K562 (cell line): ENCODE measurements around the gene MAGI3. TPM values are rescaled to one million over a fixed set of nuclear protein-coding genes. Genes with fewer than 3 reads are reported as not detected.
A peak's percentile ranks its signal among the peaks of the same experiment; 100 is the strongest.

Source experiments
- ATF7 ChIP-seq: fragments of 450-650 bp; IDR thresholded peaks from 2 replicates; pipeline ENCODE4 v1.7.1; 2014; ENCODE audit warnings: mild to moderate bottlenecking, moderate library complexity
- CC2D1A ChIP-seq: fragments of 450-650 bp; IDR thresholded peaks from 2 replicates; pipeline ENCODE4 v1.6.1; 2017; ENCODE audit warnings: mild to moderate bottlenecking
- CHCHD3 ChIP-seq: fragments of 250-450 bp; sonication (Bioruptor Pico); IDR thresholded peaks from 2 replicates; pipeline ENCODE4 v2.1.2; 2022; ENCODE audit warnings: mild to moderate bottlenecking
- DMBX1 ChIP-seq: fragments of 250-450 bp; sonication (Bioruptor Pico); IDR thresholded peaks from 2 replicates; pipeline ENCODE4 v1.8.0; 2022; ENCODE audit warnings: inconsistent platforms, mild to moderate bottlenecking, moderate library complexity, borderline replicate concordance
- ELF4 ChIP-seq: fragments of 450-650 bp; formaldehyde crosslinking; IDR thresholded peaks from 2 replicates; pipeline ENCODE4 v1.4.0; 2022; ENCODE audit warnings: missing genetic modification characterization
- GTF2E2 ChIP-seq: fragments of 200-800 bp; sonication (Bioruptor generic); IDR thresholded peaks from 2 replicates; pipeline ENCODE4 v1.6.1; 2016; ENCODE audit warnings: missing genetic modification characterization, missing compliant biosample characterization
- ILF3 ChIP-seq: fragments of 450-650 bp; IDR thresholded peaks from 2 replicates; pipeline ENCODE4 v1.6.1; 2018; ENCODE audit warnings: antibody characterized with exemption, mild to moderate bottlenecking, moderate library complexity, borderline replicate concordance
- JUND ChIP-seq, 2 experiments: IDR thresholded peaks; 2 replicates in 1 of 2; 3 replicates in 1 of 2; pipeline ENCODE4 v1.6.1; 2011; ENCODE audit warnings: borderline replicate concordance in 2 of 2, low read depth in 2 of 2, low read length in 2 of 2, improper control_type of control experiment in 1 of 2, missing biosample characterization in 1 of 2, missing genetic modification characterization in 1 of 2, missing genetic modification reagents in 1 of 2
- MAFF ChIP-seq: IDR thresholded peaks from 2 replicates; pipeline ENCODE4 v1.6.1; 2012; ENCODE audit warnings: low read length, improper control_type of control experiment
- MAFK ChIP-seq: IDR thresholded peaks from 2 replicates; pipeline ENCODE4 v1.6.1; 2011; ENCODE audit warnings: low read length, improper control_type of control experiment
- MNT ChIP-seq, 2 experiments: fragments of 450-650 bp; conservative IDR thresholded peaks; 2 replicates each; pipeline ENCODE4 v1.6.1; 2017; ENCODE audit warnings: mild to moderate bottlenecking in 2 of 2, moderate library complexity in 2 of 2
- MTF1 ChIP-seq: fragments of 250-450 bp; sonication (Bioruptor Pico); IDR thresholded peaks from 2 replicates; pipeline ENCODE4 v1.9.0; 2021; ENCODE audit warnings: moderate library complexity, mild to moderate bottlenecking, inconsistent platforms, borderline replicate concordance
- MXD1 ChIP-seq: fragments of 250-450 bp; sonication (Bioruptor Pico); IDR thresholded peaks from 2 replicates; pipeline ENCODE4 v1.8.0; 2021; ENCODE audit warnings: borderline replicate concordance, mild to moderate bottlenecking, moderate library complexity; ENCODE audit not compliant: poor library complexity, severe bottlenecking
- NBN ChIP-seq: fragments of 450-650 bp; IDR thresholded peaks from 2 replicates; pipeline ENCODE4 v1.6.1; 2016; ENCODE audit warnings: low read depth, mild to moderate bottlenecking
- NFE2L1 ChIP-seq: fragments of 450-650 bp; IDR thresholded peaks from 2 replicates; pipeline ENCODE4 v1.6.1; 2016; ENCODE audit warnings: missing genetic modification characterization, low read depth, mild to moderate bottlenecking, missing compliant biosample characterization, moderate library complexity, borderline replicate concordance
- POLR2AphosphoS2 ChIP-seq: IDR thresholded peaks from 2 replicates; pipeline ENCODE4 v1.6.1; 2012; ENCODE audit warnings: low read length, improper control_type of control experiment
- POLR2AphosphoS5 ChIP-seq: IDR thresholded peaks from 2 replicates; pipeline ENCODE4 v1.6.1; 2011; ENCODE audit warnings: mild to moderate bottlenecking, low read depth, low read length, moderate library complexity; ENCODE audit not compliant: control insufficient read depth, insufficient read depth
- POLR3A ChIP-seq: IDR thresholded peaks from 2 replicates; pipeline ENCODE4 v1.6.1; 2011; ENCODE audit warnings: borderline replicate concordance, mild to moderate bottlenecking, moderate library complexity; ENCODE audit not compliant: insufficient read length, insufficient read depth; ENCODE audit errors: extremely low read depth
- RBM25 ChIP-seq: fragments of 200-400 bp; formaldehyde crosslinking; IDR thresholded peaks from 2 replicates; pipeline ENCODE4 v1.6.1; 2018; ENCODE audit warnings: low read length, low read depth, moderate library complexity; ENCODE audit not compliant: severe bottlenecking
- SIRT6 ChIP-seq: IDR thresholded peaks from one replicate; pipeline ENCODE4 v1.6.1; 2012; ENCODE audit warnings: low read depth, mild to moderate bottlenecking, control low read depth, inconsistent platforms, low read length, moderate library complexity
- THRAP3 ChIP-seq: fragments of 450-650 bp; IDR thresholded peaks from 2 replicates; pipeline ENCODE4 v1.6.1; 2016; ENCODE audit warnings: mild to moderate bottlenecking, inconsistent platforms, borderline replicate concordance
- ZNF174 ChIP-seq: fragments of 250-450 bp; sonication (Bioruptor Pico); IDR thresholded peaks from 2 replicates; pipeline ENCODE4 v1.4.0; 2020; ENCODE audit warnings: mild to moderate bottlenecking
- ZNF384 ChIP-seq: IDR thresholded peaks from 2 replicates; pipeline ENCODE4 v1.6.1; 2012; ENCODE audit warnings: low read depth, low read length, improper control_type of control experiment
- polyA plus RNA-seq, 8 experiments: library from polyadenylated mRNA; depleted of rRNA in 4 of 8; stranded (reverse) in 5 of 8; unstranded in 3 of 8; fragments of >200 nt; fragmentation: Nextera tagmentation in 2 of 8; fragmentation: Illumina TruSeq in 1 of 8; extraction: Ambion mirVana in 2 of 8; extraction: Trizol in 1 of 8; gene quantifications; 2 replicates each; pipeline versions ENCODE4 v1.2.1 to v1.2.3, GENCODE V29; 2011 to 2014; ENCODE audit warnings: inconsistent platforms in 1 of 8, missing spikeins in 1 of 8
- total RNA-seq, 7 experiments: library from RNA; depleted of rRNA in 6 of 7; stranded (reverse); fragments of >200 nt in 6 of 7; fragmentation: Illumina TruSeq in 2 of 7; extraction: Trizol in 2 of 7; gene quantifications; 2 replicates each; pipeline versions ENCODE4 v1.2.1 to v1.2.3, GENCODE V29; 2011 to 2021; ENCODE audit warnings: low replicate concordance in 1 of 7
- TF ChIP-seq, protein P1 (sequence below): fragments of 250-450 bp; sonication (Bioruptor Pico); IDR thresholded peaks from 2 replicates; pipeline ENCODE4 v1.5.1; 2021; ENCODE audit warnings: mild to moderate bottlenecking

Gene MAGI3
- total and polyA plus RNA-seq, 9 of the 15 experiments (the other 6 are each of a cell fraction or from before 2014, with no cell fraction given), result 1.0 to 8.6 (median 5.5) TPM

GRCh38 chr1:113677250-113678158 lies 287.2 kb downstream of the MAGI3 start (continued):
- 0 out of 2 replicates have a peak, but pooled peaks have one; percentile 8 for TF ChIP-seq NBN
- no peak; the same call in 1 of the 2 replicates for TF ChIP-seq DMBX1
- TF ChIP-seq, protein P1, sequence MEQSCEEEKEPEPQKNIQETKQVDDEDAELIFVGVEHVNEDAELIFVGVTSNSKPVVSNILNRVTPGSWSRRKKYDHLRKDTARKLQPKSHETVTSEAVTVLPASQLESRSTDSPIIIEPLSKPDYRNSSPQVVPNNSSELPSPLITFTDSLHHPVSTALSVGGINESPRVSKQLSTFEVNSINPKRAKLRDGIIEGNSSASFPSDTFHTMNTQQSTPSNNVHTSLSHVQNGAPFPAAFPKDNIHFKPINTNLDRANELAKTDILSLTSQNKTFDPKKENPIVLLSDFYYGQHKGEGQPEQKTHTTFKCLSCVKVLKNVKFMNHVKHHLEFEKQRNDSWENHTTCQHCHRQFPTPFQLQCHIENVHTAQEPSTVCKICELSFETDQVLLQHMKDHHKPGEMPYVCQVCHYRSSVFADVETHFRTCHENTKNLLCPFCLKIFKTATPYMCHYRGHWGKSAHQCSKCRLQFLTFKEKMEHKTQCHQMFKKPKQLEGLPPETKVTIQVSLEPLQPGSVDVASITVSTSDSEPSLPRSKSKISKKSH (CRISPR knock-in tag), result no peak
- 0 out of 2 replicates have a peak, but pooled peaks have one; percentile 40 for TF ChIP-seq THRAP3
- TF ChIP-seq GTF2E2 (tag), result no peak
- TF ChIP-seq SIRT6, result no peak
- no peak for TF ChIP-seq NFE2L1 (tag)
- peak; percentile 33 to 61; a peak in 2 of 4 replicates for TF ChIP-seq MNT (conservative IDR thresholded peaks at IDR 0.05)
- TF ChIP-seq ILF3, result no peak
- no peak for TF ChIP-seq POLR2AphosphoS2
- TF ChIP-seq ZNF174 (CRISPR knock-in tag), result no peak
- peak; percentile 88 for TF ChIP-seq ZNF384
- no peak for TF ChIP-seq MTF1 (CRISPR knock-in tag)
- 0 out of 2 replicates have a peak, but pooled peaks have one; percentile 40 for TF ChIP-seq POLR2AphosphoS5
- TF ChIP-seq CC2D1A, result peak; percentile 65
- peak; percentile 80; the same call in 1 of the 2 replicates for TF ChIP-seq JUND (IDR thresholded peaks at IDR 0.05; ENCODE audit: borderline replicate concordance, low read depth, low read length)
- TF ChIP-seq JUND (tag; IDR thresholded peaks at IDR 0.05; ENCODE audit: borderline replicate concordance, low read depth, low read length), result peak; percentile 76; the same call in 2 of the 3 replicates
- TF ChIP-seq ELF4, result peak; percentile 21; the same call in 1 of the 2 replicates
- no peak for TF ChIP-seq CHCHD3 (CRISPR knock-in tag)
- peak; percentile 24; the same call in 1 of the 2 replicates for TF ChIP-seq MAFF
- TF ChIP-seq POLR3A, result no peak
- TF ChIP-seq MAFK, result 0 out of 2 replicates have a peak, but pooled peaks have one; percentile 17
- peak; percentile 67 for TF ChIP-seq ATF7
- TF ChIP-seq RBM25, result peak; percentile 38
- no peak for TF ChIP-seq MXD1 (CRISPR knock-in tag)
